ENCODE data around the gene POM121C. TPM values are rescaled to one million over a fixed set of nuclear protein-coding genes. Genes with fewer than 3 reads are reported as not detected.
"Not testable (repeated sequence)": the region's sequence is repeated elsewhere in the genome, so short reads cannot be mapped to it uniquely, and the experiment has no call there.

The POM121C gene
- total and polyA plus RNA-seq, 2 experiments from 2014 or later, result 41.5 to 44.0 TPM

GRCh38 chr7:75531359-75531821, 45.3 kb upstream of the POM121C start (continued):
- TF ChIP-seq REST (IDR thresholded peaks at IDR 0.05; ENCODE audit: unreplicated experiment), result no peak
- TF ChIP-seq ZNF114 (CRISPR knock-in tag; IDR thresholded peaks at IDR 0.05), result no peak
- no peak for TF ChIP-seq ETS1 (IDR thresholded peaks at IDR 0.05)
- no peak for TF ChIP-seq POLR2AphosphoS5 (IDR thresholded peaks at IDR 0.05; ENCODE audit: low read depth)
- no peak for TF ChIP-seq ZNF331 (CRISPR knock-in tag; IDR thresholded peaks at IDR 0.05; ENCODE audit: low read depth)
- TF ChIP-seq STAT1 (IDR thresholded peaks at IDR 0.05; ENCODE audit: unreplicated experiment), result no peak
- no peak for TF ChIP-seq EZH2 (IDR thresholded peaks at IDR 0.05; ENCODE audit: low read depth, unreplicated experiment)

- H3K4me1 ChIP-seq (ENCODE audit: insufficient read depth); H3K27me3 ChIP-seq (ENCODE audit: insufficient read depth); H4K20me1 ChIP-seq (replicated peaks; ENCODE audit: insufficient read depth); H3F3A ChIP-seq (replicated peaks; ENCODE audit: low read depth); H3K4me1 Mint-ChIP-seq; H3K27ac ChIP-seq (ENCODE audit: low read depth); H3K9me3 Mint-ChIP-seq; H3K9me2 ChIP-seq (ENCODE audit: insufficient read depth): not testable (repeated sequence)
- DNase-seq (ENCODE audit: low spot score) (peak; percentile 25), ATAC-seq (peak; percentile 6)
- Mint-ChIP-seq H3K27ac (peak overlapping the region; percentile 63; the same call in 1 of the 2 replicates), H3K4me3 (peak overlapping the region; percentile 91), H3K27me3 (ENCODE audit: insufficient read depth, low read depth, poor library complexity) (peaks cover 14% of the 10 kb centered on the region), H3K36me3 (ENCODE audit: low read depth) (peaks cover 34% of the 10 kb centered on the region)
- peaks cover 37% of the 10 kb centered on the region for H3K79me2 ChIP-seq (replicated peaks; ENCODE audit: insufficient read depth)
- H3K4me2 ChIP-seq, result peak overlapping the region; percentile 96
- peak overlapping the region; percentile 79 for H3K4me3 ChIP-seq
- H2AFZ ChIP-seq, result 0 out of 2 replicates have a peak overlapping the region, but pooled peaks have one; percentile 34
- H3K36me3 ChIP-seq (ENCODE audit: insufficient read depth), result peaks cover 27% of the 10 kb centered on the region
Measured at GRCh38 chr7:75527224-75527722, 41.2 kb upstream of the POM121C start.

GRCh38 chr7:75521727-75522126, 35.6 kb upstream of the POM121C start:
- H3K4me2 ChIP-seq; H3K27ac Mint-ChIP-seq; H3K27me3 ChIP-seq (ENCODE audit: insufficient read depth); ATAC-seq; H3K9me2 ChIP-seq (ENCODE audit: insufficient read depth); H3K27me3 Mint-ChIP-seq (ENCODE audit: insufficient read depth, low read depth, poor library complexity); H3F3A ChIP-seq (replicated peaks; ENCODE audit: low read depth); H3K27ac ChIP-seq (ENCODE audit: low read depth); H3K4me1 Mint-ChIP-seq; H3K4me3 ChIP-seq; H3K4me1 ChIP-seq (ENCODE audit: insufficient read depth); H2AFZ ChIP-seq; H3K4me3 Mint-ChIP-seq; DNase-seq (ENCODE audit: low spot score): not testable (repeated sequence)
- H4K20me1 ChIP-seq (replicated peaks; ENCODE audit: insufficient read depth), result peaks cover 11% of the 10 kb centered on the region
- Mint-ChIP-seq H3K36me3 (ENCODE audit: low read depth) (peaks cover 63% of the 10 kb centered on the region), H3K9me3 (peaks cover 15% of the 10 kb centered on the region)
- peaks cover 42% of the 10 kb centered on the region for H3K36me3 ChIP-seq (ENCODE audit: insufficient read depth)
- peaks cover 65% of the 10 kb centered on the region for H3K79me2 ChIP-seq (replicated peaks; ENCODE audit: insufficient read depth)

GRCh38 chr7:75518842-75519241, 32.7 kb upstream of the POM121C start:
- not testable (repeated sequence) for ATAC-seq; H3K9me2 ChIP-seq (ENCODE audit: insufficient read depth); H3K4me1 ChIP-seq (ENCODE audit: insufficient read depth); H3K4me3 Mint-ChIP-seq; H3K4me3 ChIP-seq; H3K4me2 ChIP-seq; H4K20me1 ChIP-seq (replicated peaks; ENCODE audit: insufficient read depth); DNase-seq (ENCODE audit: low spot score); H3K27me3 ChIP-seq (ENCODE audit: insufficient read depth); H2AFZ ChIP-seq; H3K4me1 Mint-ChIP-seq; H3F3A ChIP-seq (replicated peaks; ENCODE audit: low read depth); H3K27me3 Mint-ChIP-seq (ENCODE audit: insufficient read depth, low read depth, poor library complexity); H3K27ac ChIP-seq (ENCODE audit: low read depth); H3K27ac Mint-ChIP-seq
- Histone ChIP-seq H3K36me3 (ENCODE audit: insufficient read depth) (peaks cover 29% of the 10 kb centered on the region), H3K79me2 (replicated peaks; ENCODE audit: insufficient read depth) (peaks cover 50% of the 10 kb centered on the region)
- peaks cover 47% of the 10 kb centered on the region for H3K36me3 Mint-ChIP-seq (ENCODE audit: low read depth)
- peaks cover 15% of the 10 kb centered on the region for H3K9me3 Mint-ChIP-seq

DNA sequence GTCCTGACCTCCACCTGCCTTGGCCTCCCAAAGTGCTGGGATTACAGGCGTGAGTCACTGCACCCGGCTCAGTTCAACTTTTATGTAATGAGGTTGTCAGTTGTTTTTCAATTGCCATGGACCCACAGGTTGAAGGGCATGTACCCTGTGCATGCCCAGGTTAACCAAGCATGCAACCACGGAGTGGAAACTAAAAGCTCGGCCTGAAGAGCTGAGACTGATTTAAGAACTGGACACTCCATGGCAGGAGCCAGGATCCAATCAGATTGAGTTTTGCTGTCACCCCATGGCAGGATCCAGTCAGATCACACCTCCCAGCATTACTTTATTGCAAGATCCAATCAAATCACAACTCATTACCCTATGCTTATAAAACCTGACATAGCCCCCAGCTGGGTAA, 22.9 kb upstream of the POM121C start:
- H3K36me3 Mint-ChIP-seq (ENCODE audit: low read depth), result peaks cover 12% of the 10 kb centered on the region
- not testable (repeated sequence) for H3F3A ChIP-seq (replicated peaks; ENCODE audit: low read depth)

More for the DNA sequence above, 22.9 kb upstream of the POM121C start:
- H3K27me3 ChIP-seq (ENCODE audit: insufficient read depth); H2AFZ ChIP-seq; H3K9me3 Mint-ChIP-seq; H3K9me2 ChIP-seq (ENCODE audit: insufficient read depth); H3K27ac Mint-ChIP-seq; H3K27me3 Mint-ChIP-seq (ENCODE audit: insufficient read depth, low read depth, poor library complexity); H3K4me1 ChIP-seq (ENCODE audit: insufficient read depth); H3K4me2 ChIP-seq; ATAC-seq; H3K27ac ChIP-seq (ENCODE audit: low read depth); H3K4me3 Mint-ChIP-seq; H4K20me1 ChIP-seq (replicated peaks; ENCODE audit: insufficient read depth); H3K79me2 ChIP-seq (replicated peaks; ENCODE audit: insufficient read depth); DNase-seq (ENCODE audit: low spot score); H3K36me3 ChIP-seq (ENCODE audit: insufficient read depth); H3K4me1 Mint-ChIP-seq; H3K4me3 ChIP-seq: not testable (repeated sequence)
